B cell (primary cell): ENCODE data around the gene LYPD5. TPM values are rescaled to one million over a fixed set of nuclear protein-coding genes. Genes with fewer than 3 reads are reported as not detected.
"Not testable (repeated sequence)": the region's sequence is repeated elsewhere in the genome, so short reads cannot be mapped to it uniquely, and the experiment has no call there.

Experiments used
- ATAC-seq: fragments of 200-7000 bp; cut with Tn5 transposase; one replicate; pipeline ENCODE4 v1.10.0; 2021; ENCODE audit warnings: low read depth, mild to moderate bottlenecking, moderate number of reproducible peaks, moderate library complexity
- CTCF ChIA-PET: fragments of 350-600 bp; sonication (Branson Sonifier 250); formaldehyde crosslinking; loops from one replicate; lab custom pipeline; 2021; ENCODE audit warnings: antibody characterized with exemption, inconsistent platforms; lab: Charles Lee
- POLR2A ChIA-PET: fragments of 350-600 bp; sonication (Branson Sonifier 250); formaldehyde crosslinking; loops from one replicate; lab custom pipeline; 2021; ENCODE audit warnings: antibody characterized with exemption; lab: Charles Lee
- DNase-seq: peaks from one replicate; pipeline ENCODE4 v3.0.0; 2013
- H2AFZ ChIP-seq: 2 replicates; pipeline ENCODE4 v1.6.1; 2012; ENCODE audit warnings: mild to moderate bottlenecking, low read depth, low read length; ENCODE audit not compliant: insufficient read depth, poor library complexity, severe bottlenecking
- H3K27ac ChIP-seq, 2 donors: 1 replicate in 1 of 2; 2 replicates in 1 of 2; pipeline ENCODE4 v1.5.1; 2012 to 2013; ENCODE audit warnings: low read length in 2 of 2, mild to moderate bottlenecking in 2 of 2, moderate library complexity in 1 of 2
- H3K27me3 ChIP-seq, 4 experiments: fragments of 200-600 bp in 1 of 4; sonication (generic) in 1 of 4; replicated peaks in 1 of 4; 1 replicate in 2 of 4; 2 replicates in 2 of 4; pipeline versions ENCODE4 v1.6.1 to v1.7.0; 2013 to 2016; ENCODE audit warnings: low read length in 3 of 4, mild to moderate bottlenecking in 2 of 4, mixed read lengths in 1 of 4, moderate library complexity in 1 of 4; ENCODE audit not compliant: insufficient read depth in 4 of 4, control insufficient read depth in 3 of 4; ENCODE audit errors: control extremely low read depth in 1 of 4
- H3K36me3 ChIP-seq, 2 experiments: replicated peaks in 1 of 2; 1 replicate in 1 of 2; 2 replicates in 1 of 2; pipeline versions ENCODE4 v1.6.1 to v1.7.1; 2013; ENCODE audit warnings: low read length in 1 of 2; ENCODE audit not compliant: insufficient read depth in 2 of 2, control insufficient read depth in 1 of 2; ENCODE audit errors: control extremely low read depth in 1 of 2, extremely low read depth in 1 of 2
- H3K4me1 ChIP-seq, 2 donors: fragments of 200-600 bp in 1 of 2; sonication (generic) in 1 of 2; 1 replicate in 1 of 2; 2 replicates in 1 of 2; pipeline versions ENCODE4 v1.5.1 to v1.6.1; 2013 to 2017; ENCODE audit warnings: low read length in 2 of 2; ENCODE audit not compliant: control insufficient read depth in 2 of 2, insufficient read depth in 2 of 2
- H3K4me2 ChIP-seq: replicated peaks from 2 replicates; pipeline ENCODE3; 2012; ENCODE audit warnings: mild to moderate bottlenecking, low read depth, low read length; ENCODE audit not compliant: poor library complexity, severe bottlenecking
- H3K4me3 ChIP-seq, 5 experiments: fragments of 200-600 bp in 1 of 5; sonication (generic) in 1 of 5; 1 replicate in 3 of 5; 2 replicates in 2 of 5; pipeline versions ENCODE4 v1.5.1 to v1.7.0; 2011 to 2016; ENCODE audit warnings: low read length in 4 of 5, mild to moderate bottlenecking in 4 of 5, low read depth in 2 of 5, control low read depth in 1 of 5, moderate library complexity in 1 of 5; ENCODE audit not compliant: insufficient read depth in 1 of 5; ENCODE audit errors: control extremely low read depth in 1 of 5, extremely low read depth in 1 of 5
- H3K79me2 ChIP-seq: fragments of 200-600 bp; sonication (generic); one replicate; pipeline ENCODE4 v1.6.0; 2016; ENCODE audit warnings: low read length; ENCODE audit not compliant: control insufficient read depth, insufficient read depth
- H3K9ac ChIP-seq: fragments of 200-600 bp; sonication (generic); 2 replicates; pipeline ENCODE4 v1.6.1; 2017; ENCODE audit warnings: mild to moderate bottlenecking, low read length, moderate library complexity
- H3K9me3 ChIP-seq, 3 donors: one replicate each; pipeline versions ENCODE4 v1.6.1 to v1.7.1; 2013; ENCODE audit warnings: low read length in 2 of 3; ENCODE audit not compliant: control insufficient read depth in 2 of 3, insufficient read depth in 1 of 3; ENCODE audit errors: control extremely low read depth in 1 of 3
- H4K20me1 ChIP-seq: 2 replicates; pipeline ENCODE4 v1.6.0; 2012; ENCODE audit warnings: mild to moderate bottlenecking, low read length; ENCODE audit not compliant: insufficient read depth, control insufficient read depth, poor library complexity, severe bottlenecking
- H3K27ac Mint-ChIP-seq: one replicate; pipeline ENCODE4 v1.8.0; 2021; ENCODE audit warnings: mixed read lengths
- H3K27me3 Mint-ChIP-seq: one replicate; pipeline ENCODE4 v1.8.0; 2021; ENCODE audit warnings: mixed read lengths
- H3K4me1 Mint-ChIP-seq: one replicate; pipeline ENCODE4 v1.8.0; 2021; ENCODE audit warnings: mixed read lengths
- H3K4me3 Mint-ChIP-seq: one replicate; pipeline ENCODE4 v1.8.0; 2021; ENCODE audit warnings: mixed read lengths
- H3K9me3 Mint-ChIP-seq: one replicate; pipeline ENCODE4 v1.8.0; 2022; ENCODE audit warnings: mixed read lengths; ENCODE audit not compliant: insufficient read depth
- EZH2 ChIP-seq: IDR thresholded peaks from 2 replicates; pipeline ENCODE4 v1.6.1; 2012; ENCODE audit warnings: borderline replicate concordance, low read depth, mild to moderate bottlenecking, moderate library complexity, low read length; ENCODE audit not compliant: insufficient read depth, poor library complexity, severe bottlenecking
- WGBS: methylation state at CpG from one replicate; pipeline ENCODE4 v1.1.5; 2013; ENCODE audit warnings: missing lambda C conversion rate; ENCODE audit not compliant: insufficient coverage; 5-methylcytosine and 5-hydroxymethylcytosine counted together
- intact Hi-C: fragments of 100-400 bp; cut with micrococcal nuclease; formaldehyde crosslinking; loops from one replicate; pipeline ENCODE4 v1.10.0; 2022
- polyA plus RNA-seq: library from polyadenylated mRNA; depleted of rRNA; stranded (reverse); fragments of >200 nt; gene quantifications from 2 replicates; pipeline ENCODE4 v1.2.3, GENCODE V29; 2012
- total RNA-seq, 2 donors: library from RNA; stranded (reverse); fragments of 120-200 nt in 1 of 2; gene quantifications; 1 replicate in 1 of 2; 2 replicates in 1 of 2; pipeline versions ENCODE4 v1.2.3 to v1.2.4, GENCODE V29; 2013 to 2022
- TF ChIP-seq, protein P1 (sequence below): fragments of 200-600 bp; IDR thresholded peaks from one replicate; pipeline ENCODE4 v1.8.0; 2022; ENCODE audit warnings: antibody characterized with exemption, mild to moderate bottlenecking

LYPD5 gene
- total and polyA plus RNA-seq, 2 donors (not counting 1 experiment from before 2014, with no cell fraction given): 0.46 TPM; not detected in 1

GRCh38 chr19:43826787-43827754, 24.8 kb upstream of the LYPD5 start, which contains the start of gene ZNF283:
Gene ZNF283, plus strand, starts transcription at chr19:43827321. Its CDS starts 6,184 bp downstream, at chr19:43833505.
- Histone ChIP-seq H3K9ac (peak within 1 kb of the TSS; percentile 79), H2AFZ (peak within 1 kb of the TSS; percentile 95), H3K79me2 (peaks cover 3% of the 10 kb centered on the region), H3K9me3 (peaks cover 0 to 4% (median 0%) of the 10 kb centered on the region in 3 donors), H3K27ac (peak within 1 kb of the TSS in 1 of 2 donors; percentile 23), H3K4me2 (peak within 1 kb of the TSS; percentile 82), H3K36me3 (peaks cover 0 to 5% of the 10 kb centered on the region in 2 experiments), H4K20me1 (no peaks in the 10 kb centered on the region), H3K4me1 (peaks cover 9 to 12% of the 10 kb centered on the region in 2 donors), H3K27me3 (peaks cover 0 to under 1% (median 0%) of the 10 kb centered on the region in 4 experiments), H3K4me3 (peak within 1 kb of the TSS; percentile 56 to 88 (median 69))
- H3K4me3 Mint-ChIP-seq: peak within 1 kb of the TSS; percentile 92
- TF ChIP-seq, protein P1, sequence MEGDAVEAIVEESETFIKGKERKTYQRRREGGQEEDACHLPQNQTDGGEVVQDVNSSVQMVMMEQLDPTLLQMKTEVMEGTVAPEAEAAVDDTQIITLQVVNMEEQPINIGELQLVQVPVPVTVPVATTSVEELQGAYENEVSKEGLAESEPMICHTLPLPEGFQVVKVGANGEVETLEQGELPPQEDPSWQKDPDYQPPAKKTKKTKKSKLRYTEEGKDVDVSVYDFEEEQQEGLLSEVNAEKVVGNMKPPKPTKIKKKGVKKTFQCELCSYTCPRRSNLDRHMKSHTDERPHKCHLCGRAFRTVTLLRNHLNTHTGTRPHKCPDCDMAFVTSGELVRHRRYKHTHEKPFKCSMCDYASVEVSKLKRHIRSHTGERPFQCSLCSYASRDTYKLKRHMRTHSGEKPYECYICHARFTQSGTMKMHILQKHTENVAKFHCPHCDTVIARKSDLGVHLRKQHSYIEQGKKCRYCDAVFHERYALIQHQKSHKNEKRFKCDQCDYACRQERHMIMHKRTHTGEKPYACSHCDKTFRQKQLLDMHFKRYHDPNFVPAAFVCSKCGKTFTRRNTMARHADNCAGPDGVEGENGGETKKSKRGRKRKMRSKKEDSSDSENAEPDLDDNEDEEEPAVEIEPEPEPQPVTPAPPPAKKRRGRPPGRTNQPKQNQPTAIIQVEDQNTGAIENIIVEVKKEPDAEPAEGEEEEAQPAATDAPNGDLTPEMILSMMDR: no peak
- TF ChIP-seq EZH2: no peak
- H3K27ac Mint-ChIP-seq: peak within 1 kb of the TSS; percentile 50
- intact Hi-C loops: loop anchor here (1.0 to 10.0 kb wide), 6 partner anchors 108 to 340 kb away; partner anchors contain the start of genes ZNF222, ZNF225, ZNF226 and ZNF230
- peaks cover 4% of the 10 kb centered on the region for H3K9me3 Mint-ChIP-seq
- peaks cover 11% of the 10 kb centered on the region for H3K27me3 Mint-ChIP-seq
- ATAC-seq (peak; percentile 99), DNase-seq (peak; percentile 86)
- WGBS: 15% methylated on average over 46 of the region's 46 CpGs
- H3K4me1 Mint-ChIP-seq: peaks cover 17% of the 10 kb centered on the region
- ChIA-PET POLR2A (interaction anchor here (0.6 to 0.8 kb wide), 4 partner anchors 46 to 297 kb away, joined by 4 to 9 read pairs (median 6); partner anchors contain the start of gene KCNN4), CTCF (interaction anchor here (0.5 to 1.3 kb wide), 3 partner anchors 18 to 329 kb away, joined by 3 to 4 read pairs (median 3); no protein-coding TSS in a partner anchor)

DNA sequence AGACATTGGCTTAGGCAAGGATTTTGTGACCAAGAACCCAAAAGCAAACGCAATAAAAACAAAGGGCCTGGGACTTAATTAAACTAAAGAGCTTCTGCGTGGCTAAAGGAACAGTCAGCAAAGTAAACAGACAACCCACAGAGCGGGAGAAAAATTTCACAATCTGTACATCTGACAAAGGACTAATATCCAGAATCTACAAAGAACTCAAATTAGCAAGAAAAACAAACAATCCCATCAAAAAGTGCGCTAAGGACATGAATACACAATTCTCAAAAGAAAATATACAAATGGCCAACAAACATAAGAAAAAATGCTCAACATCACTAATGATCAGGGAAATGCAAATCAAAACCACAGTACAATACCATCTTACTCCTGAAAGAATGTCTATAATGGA, 22.3 kb upstream of the LYPD5 start:
- H3K4me3 ChIP-seq, H3K9me3 ChIP-seq, H2AFZ ChIP-seq, H3K9me3 Mint-ChIP-seq, H3K36me3 ChIP-seq, H4K20me1 ChIP-seq, H3K27ac ChIP-seq, DNase-seq, H3K4me3 Mint-ChIP-seq, H3K79me2 ChIP-seq, H3K4me2 ChIP-seq, H3K27ac Mint-ChIP-seq, CTCF ChIA-PET, POLR2A ChIA-PET, H3K9ac ChIP-seq, ATAC-seq: not testable (repeated sequence)
- WGBS: 81% methylated on average over 3 of the region's 4 CpGs
- Mint-ChIP-seq H3K4me1 (peaks cover 27% of the 10 kb centered on the region), H3K27me3 (peaks cover 30% of the 10 kb centered on the region)
- intact Hi-C loops: loop anchor here (10.0 kb wide), 1 partner anchor 250 kb away; the partner anchor contains the start of gene ZNF284
- H3K4me1 ChIP-seq: peaks cover 19 to 24% of the 10 kb centered on the region in 2 donors
- peaks cover 0 to 16% (median 12%) of the 10 kb centered on the region in 4 experiments for H3K27me3 ChIP-seq

- peaks cover 19 to 24% of the 10 kb centered on the region in 2 donors for H3K4me1 ChIP-seq
- H2AFZ ChIP-seq, H3K36me3 ChIP-seq, H3K9me3 ChIP-seq, H3K79me2 ChIP-seq, ATAC-seq, H3K27ac Mint-ChIP-seq, H4K20me1 ChIP-seq, H3K4me2 ChIP-seq, CTCF ChIA-PET, H3K9ac ChIP-seq, DNase-seq, H3K27ac ChIP-seq, POLR2A ChIA-PET, H3K9me3 Mint-ChIP-seq, H3K4me3 Mint-ChIP-seq, H3K4me3 ChIP-seq: not testable (repeated sequence)
- H3K27me3 ChIP-seq: peaks cover 0 to 21% (median 18%) of the 10 kb centered on the region in 4 experiments
- Mint-ChIP-seq H3K27me3 (peaks cover 34% of the 10 kb centered on the region), H3K4me1 (peaks cover 27% of the 10 kb centered on the region)
- 80% methylated on average over 1 of the region's 3 CpGs for WGBS
- intact Hi-C loops: loop anchor here (10.0 kb wide), 1 partner anchor 251 kb away; the partner anchor contains the start of gene ZNF284
Measured at GRCh38 chr19:43823856-43824255, 21.6 kb upstream of the LYPD5 start.
